ENCODE data around the gene NCAN. TPM values are rescaled to one million over a fixed set of nuclear protein-coding genes. Genes with fewer than 3 reads are reported as not detected.

Gene NCAN
- total RNA-seq, 4 donors from 2014 or later: not detected

DNA sequence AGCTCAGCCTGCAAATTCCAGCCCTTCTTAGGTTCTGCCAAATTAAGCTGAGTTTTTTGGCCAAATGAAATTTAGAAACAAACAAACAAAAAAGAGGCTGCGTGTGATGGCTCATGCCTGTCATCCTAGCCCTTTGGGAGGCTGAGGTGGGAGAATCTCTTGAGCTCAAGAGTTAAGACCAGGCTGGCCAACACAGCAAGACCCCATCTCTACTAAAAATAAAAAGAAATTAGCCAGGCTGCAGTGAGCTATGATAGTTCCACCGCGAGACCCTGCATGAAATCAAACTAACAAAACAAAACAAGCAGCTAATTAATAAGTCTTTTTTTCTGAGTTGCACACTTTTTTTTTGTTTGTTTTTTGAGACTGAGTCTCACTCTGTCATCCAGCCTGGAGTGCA is 17.9 kb downstream of the NCAN start:
- intact Hi-C loops (cut with DNase I): no loop called here
- H3K27me3 ChIP-seq: peaks cover 0 to 40% (median 3%) of the 10 kb centered on the region in 4 donors
- H3K4me3 ChIP-seq: no peak overlapping the region
- DNase-seq: no peak
- no peak overlapping the region for H3K27ac ChIP-seq
- H3K9me3 ChIP-seq: peaks cover 0 to 14% (median 13%) of the 10 kb centered on the region in 3 donors
- TF ChIP-seq, protein P1, sequence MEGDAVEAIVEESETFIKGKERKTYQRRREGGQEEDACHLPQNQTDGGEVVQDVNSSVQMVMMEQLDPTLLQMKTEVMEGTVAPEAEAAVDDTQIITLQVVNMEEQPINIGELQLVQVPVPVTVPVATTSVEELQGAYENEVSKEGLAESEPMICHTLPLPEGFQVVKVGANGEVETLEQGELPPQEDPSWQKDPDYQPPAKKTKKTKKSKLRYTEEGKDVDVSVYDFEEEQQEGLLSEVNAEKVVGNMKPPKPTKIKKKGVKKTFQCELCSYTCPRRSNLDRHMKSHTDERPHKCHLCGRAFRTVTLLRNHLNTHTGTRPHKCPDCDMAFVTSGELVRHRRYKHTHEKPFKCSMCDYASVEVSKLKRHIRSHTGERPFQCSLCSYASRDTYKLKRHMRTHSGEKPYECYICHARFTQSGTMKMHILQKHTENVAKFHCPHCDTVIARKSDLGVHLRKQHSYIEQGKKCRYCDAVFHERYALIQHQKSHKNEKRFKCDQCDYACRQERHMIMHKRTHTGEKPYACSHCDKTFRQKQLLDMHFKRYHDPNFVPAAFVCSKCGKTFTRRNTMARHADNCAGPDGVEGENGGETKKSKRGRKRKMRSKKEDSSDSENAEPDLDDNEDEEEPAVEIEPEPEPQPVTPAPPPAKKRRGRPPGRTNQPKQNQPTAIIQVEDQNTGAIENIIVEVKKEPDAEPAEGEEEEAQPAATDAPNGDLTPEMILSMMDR (IDR thresholded peaks at IDR 0.05): no peak
- TF ChIP-seq POLR2A (IDR thresholded peaks at IDR 0.05): no peak
- H3K36me3 ChIP-seq: no peaks in the 10 kb centered on the region
- peaks cover 5 to 9% (median 6%) of the 10 kb centered on the region in 3 donors for H3K4me1 ChIP-seq
- 70 to 83% methylated on average over 3 of the region's 3 CpGs for WGBS, 2 donors

DNA sequence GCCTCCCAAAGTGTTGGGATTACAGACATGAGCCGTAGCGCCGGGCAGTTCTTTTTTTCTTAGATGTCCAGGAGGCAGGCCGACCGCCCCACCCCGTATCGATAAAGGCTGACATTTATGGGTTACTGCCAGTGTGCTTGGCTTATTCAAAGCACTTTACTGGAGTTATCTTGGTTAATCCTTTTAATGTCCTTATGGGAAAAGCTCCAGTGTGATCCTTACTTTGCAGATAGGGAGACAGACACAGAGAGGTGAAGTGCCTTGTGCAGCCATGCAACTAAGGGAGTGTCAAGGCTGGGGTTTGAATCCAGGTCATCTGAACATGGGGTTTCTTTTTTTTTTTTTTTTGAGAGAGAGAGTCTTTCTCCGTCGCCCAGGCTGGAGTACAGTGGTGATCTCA is 19.2 kb downstream of the NCAN start:
- H3K9me3 ChIP-seq: peaks cover 0 to 27% (median 20%) of the 10 kb centered on the region in 3 donors
- DNase-seq: no peak
- no peak overlapping the region for H3K27ac ChIP-seq
- peaks cover 0 to 27% (median 3%) of the 10 kb centered on the region in 4 donors for H3K27me3 ChIP-seq
- H3K4me3 ChIP-seq: no peak overlapping the region
- TF ChIP-seq, protein P1 (IDR thresholded peaks at IDR 0.05): no peak
- TF ChIP-seq POLR2A (IDR thresholded peaks at IDR 0.05): no peak
- intact Hi-C loops (cut with DNase I): no loop called here
- WGBS, 2 donors: 71 to 88% methylated on average over 7 to 9 of the region's 9 CpGs
- H3K4me1 ChIP-seq: no peaks in the 10 kb centered on the region
- H3K36me3 ChIP-seq: no peaks in the 10 kb centered on the region

DNA sequence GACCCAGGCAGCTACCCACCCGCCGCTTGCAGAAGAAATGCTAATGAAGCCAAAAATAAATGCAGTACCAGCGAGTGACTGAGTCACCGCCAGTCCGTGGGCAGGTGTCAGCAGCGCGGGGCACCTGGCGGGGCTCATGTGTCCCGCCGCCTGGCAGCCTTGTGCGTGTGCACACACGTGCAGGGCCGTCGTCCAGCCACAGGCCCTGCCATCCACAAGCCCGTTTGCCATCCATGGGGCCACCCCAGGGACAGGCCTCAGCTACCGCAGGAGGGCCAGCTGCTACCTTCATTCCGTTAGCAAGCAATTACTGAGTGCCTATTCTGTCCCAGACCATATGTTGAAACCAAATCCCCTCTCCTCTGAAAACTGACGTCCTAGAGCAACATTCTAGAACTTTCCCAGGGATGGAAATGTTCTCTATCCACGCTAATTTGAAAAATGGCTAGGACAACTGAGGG is 20.5 kb downstream of the NCAN start:
- no peaks in the 10 kb centered on the region for H3K36me3 ChIP-seq
- H3K27ac ChIP-seq: no peak overlapping the region
- no peaks in the 10 kb centered on the region for H3K4me1 ChIP-seq
- peaks cover 0 to 14% (median 0%) of the 10 kb centered on the region in 4 donors for H3K27me3 ChIP-seq
- 41 to 66% methylated on average over 12 to 19 of the region's 19 CpGs for WGBS, 2 donors
- peaks cover 0 to 30% (median 20%) of the 10 kb centered on the region in 3 donors for H3K9me3 ChIP-seq
- no peak for DNase-seq
- no peak for TF ChIP-seq POLR2A (IDR thresholded peaks at IDR 0.05)
- TF ChIP-seq, protein P1 (IDR thresholded peaks at IDR 0.05): no peak
- intact Hi-C loops (cut with DNase I): no loop called here
- H3K4me3 ChIP-seq: no peak overlapping the region

DNA sequence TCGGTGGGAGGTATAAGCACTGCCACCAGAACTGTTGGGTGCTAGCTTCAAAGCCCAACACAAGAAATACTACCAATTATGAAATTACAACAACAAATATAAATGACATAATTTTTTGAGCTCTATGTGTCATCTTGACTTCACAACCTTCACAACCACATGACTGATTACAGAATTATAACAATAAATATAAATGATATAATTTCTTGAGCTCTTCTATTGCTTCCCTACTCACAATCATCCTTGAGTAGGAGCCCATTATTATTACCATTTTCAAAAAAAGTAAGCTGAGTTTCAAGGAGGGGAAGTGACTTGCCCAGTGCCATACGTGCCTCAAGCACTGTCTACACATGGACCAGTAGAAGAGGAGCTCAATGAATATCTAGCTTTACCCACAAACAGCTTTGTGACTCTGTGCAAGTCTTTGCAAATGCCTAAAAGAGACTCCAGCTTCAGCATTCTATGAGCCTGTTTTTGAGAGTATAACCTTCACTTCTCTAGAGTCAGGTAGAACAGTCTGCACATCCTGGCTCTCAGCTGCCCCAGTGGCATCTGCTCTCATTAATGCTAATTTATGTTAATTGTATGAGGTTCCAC is 22.6 kb downstream of the NCAN start:
- H3K27ac ChIP-seq: no peak overlapping the region
- peaks cover 0 to 30% (median 20%) of the 10 kb centered on the region in 3 donors for H3K9me3 ChIP-seq
- no peak for DNase-seq
- peaks cover 0 to 16% (median 0%) of the 10 kb centered on the region in 4 donors for H3K27me3 ChIP-seq
- intact Hi-C loops (cut with DNase I): no loop called here
- no peaks in the 10 kb centered on the region for H3K4me1 ChIP-seq
- no peak overlapping the region for H3K4me3 ChIP-seq
- no peak for TF ChIP-seq POLR2A (IDR thresholded peaks at IDR 0.05)
- TF ChIP-seq, protein P1 (IDR thresholded peaks at IDR 0.05): no peak
- no peaks in the 10 kb centered on the region for H3K36me3 ChIP-seq
- 65 to 78% methylated on average over 2 of the region's 2 CpGs for WGBS, 2 donors

DNA sequence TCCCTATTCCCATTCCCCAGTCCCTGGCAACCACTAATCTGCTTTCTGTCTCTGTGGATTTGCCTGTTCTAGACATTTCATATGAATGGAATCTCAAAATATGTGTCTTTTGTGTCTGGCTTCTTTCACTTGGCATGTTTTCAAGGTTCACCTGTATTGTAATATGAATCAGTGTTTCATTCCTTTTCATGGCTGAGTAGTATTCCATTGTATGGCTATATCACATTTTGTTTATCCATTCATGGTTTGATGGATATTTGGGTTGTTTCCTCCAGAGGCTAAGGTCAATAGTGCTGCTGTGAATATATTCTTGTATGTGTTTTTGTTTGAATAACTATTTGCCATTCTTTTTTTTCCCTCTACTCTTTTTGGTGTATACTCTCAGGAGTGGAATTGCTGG is 24.4 kb downstream of the NCAN start:
- Histone ChIP-seq H3K4me3 (no peak overlapping the region), H3K4me1 (no peaks in the 10 kb centered on the region), H3K27me3 (peaks cover 0 to 31% (median 0%) of the 10 kb centered on the region in 4 donors), H3K27ac (no peak overlapping the region), H3K36me3 (no peaks in the 10 kb centered on the region), H3K9me3 (peaks cover 0 to 30% (median 20%) of the 10 kb centered on the region in 3 donors)
- intact Hi-C loops (cut with DNase I): no loop called here
- no peak for DNase-seq
- TF ChIP-seq, protein P1 (IDR thresholded peaks at IDR 0.05): no peak
- no peak for TF ChIP-seq POLR2A (IDR thresholded peaks at IDR 0.05)

Measured in esophagus squamous epithelium (tissue), 5 donors.